ACC112 (cell line): ENCODE data around the gene TPPP3.
"Not testable (repeated sequence)": the region's sequence is repeated elsewhere in the genome, so short reads cannot be mapped to it uniquely, and the experiment has no call there.

Experiments used
- H2AFZ ChIP-seq: fragments of 200-600 bp; sonication (generic); one replicate; pipeline ENCODE4 v1.6.0; 2017; ENCODE audit warnings: antibody characterized with exemption, low read length; ENCODE audit not compliant: unreplicated experiment
- H3K27ac ChIP-seq: fragments of 200-600 bp; sonication (generic); 2 replicates; pipeline ENCODE4 v1.5.1; 2014; ENCODE audit warnings: low read depth, mild to moderate bottlenecking, antibody characterized with exemption, low read length, moderate library complexity
- H3K27me3 ChIP-seq: fragments of 200-600 bp; sonication (generic); 2 replicates; pipeline ENCODE4 v1.6.1; 2014; ENCODE audit warnings: mild to moderate bottlenecking, antibody characterized with exemption, low read length, moderate library complexity, mixed read lengths; ENCODE audit not compliant: insufficient read depth
- H3K36me3 ChIP-seq: fragments of 200-600 bp; sonication (generic); 2 replicates; pipeline ENCODE4 v1.6.1; 2016; ENCODE audit warnings: mild to moderate bottlenecking, antibody characterized with exemption, low read length, moderate library complexity, mixed read lengths; ENCODE audit not compliant: insufficient read depth
- H3K4me1 ChIP-seq: fragments of 200-600 bp; sonication (generic); one replicate; pipeline ENCODE4 v1.6.1; 2016; ENCODE audit warnings: low read length, mixed read lengths; ENCODE audit not compliant: insufficient read depth, unreplicated experiment, control insufficient read depth
- H3K4me3 ChIP-seq: fragments of 200-600 bp; sonication (generic); 2 replicates; pipeline ENCODE4 v1.5.1; 2014; ENCODE audit warnings: mild to moderate bottlenecking, low read depth, low read length
- H3K79me2 ChIP-seq: fragments of 200-600 bp; sonication (generic); one replicate; pipeline ENCODE4 v1.6.0; 2016; ENCODE audit warnings: low read length; ENCODE audit not compliant: control insufficient read depth, unreplicated experiment, insufficient read depth

The TPPP3 gene

DNA sequence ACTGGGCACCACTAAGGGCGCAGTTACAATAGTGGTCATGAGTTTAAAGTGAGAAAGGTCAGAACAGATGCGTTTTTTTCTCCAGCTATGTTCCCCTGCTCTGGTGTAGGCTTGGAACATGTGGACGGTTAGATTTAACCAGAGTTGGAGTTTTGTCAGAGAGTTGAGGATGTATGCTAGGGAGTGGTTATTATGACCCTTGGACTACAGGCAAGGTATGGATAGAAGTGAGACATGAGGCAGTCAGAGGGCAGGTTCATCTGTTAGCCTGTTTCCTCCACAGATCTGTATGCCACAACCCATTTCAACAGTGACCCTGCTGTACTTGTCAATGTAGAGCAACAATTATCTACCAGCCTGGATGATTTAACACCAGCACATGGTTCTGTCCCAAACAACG, 22.6 kb downstream of the TPPP3 start:
- H3K27me3 ChIP-seq = peaks cover 41% of the 10 kb centered on the region
- H3K4me3 ChIP-seq = no peak overlapping the region
- no peak overlapping the region for H3K27ac ChIP-seq
- no peak overlapping the region for H2AFZ ChIP-seq
- no peaks in the 10 kb centered on the region for H3K36me3 ChIP-seq
- H3K4me1 ChIP-seq = no peaks in the 10 kb centered on the region
- H3K79me2 ChIP-seq = no peaks in the 10 kb centered on the region

DNA sequence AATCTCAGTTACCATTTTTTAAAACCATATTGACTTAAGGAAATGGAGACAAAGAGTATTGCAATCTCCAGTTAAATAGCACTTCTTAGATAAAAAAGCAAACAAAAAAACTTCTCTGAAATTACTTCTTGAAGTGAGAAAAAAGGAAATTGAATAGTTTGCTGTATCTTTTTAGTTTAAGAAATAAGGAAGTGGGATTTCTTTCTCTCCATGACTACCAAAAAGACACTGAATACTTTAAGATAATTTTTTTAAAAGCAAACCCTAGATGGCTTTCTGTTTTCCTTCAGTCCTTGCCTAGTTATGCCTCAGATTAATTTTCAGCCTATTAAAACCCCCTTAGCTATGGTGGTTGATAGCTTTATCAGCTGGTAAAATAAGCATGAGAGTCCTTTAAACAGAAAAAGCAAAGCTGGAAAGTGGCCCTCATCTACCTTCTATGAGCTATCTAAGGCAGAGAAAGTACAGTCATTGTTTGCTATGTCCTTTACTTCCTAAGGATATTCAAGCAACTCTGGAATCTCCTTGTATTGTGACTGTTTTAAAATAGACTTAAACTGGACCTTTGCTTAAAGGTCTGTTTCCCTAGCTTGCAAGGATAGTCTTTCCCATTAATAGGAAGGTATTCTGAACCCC, 28.6 kb downstream of the TPPP3 start:
- no peak overlapping the region for H3K4me3 ChIP-seq
- H2AFZ ChIP-seq = no peak overlapping the region
- H3K27me3 ChIP-seq = peaks cover 55% of the 10 kb centered on the region

GRCh38 chr16:67361038-67361437, 32.3 kb downstream of the TPPP3 start:
- Histone ChIP-seq H3K4me1 (no peaks in the 10 kb centered on the region), H3K36me3 (no peaks in the 10 kb centered on the region), H3K27ac (no peak overlapping the region), H3K4me3 (no peak overlapping the region), H3K27me3 (peaks cover 22% of the 10 kb centered on the region), H3K79me2 (no peaks in the 10 kb centered on the region), H2AFZ (no peak overlapping the region)

More for the DNA sequence above, 28.6 kb downstream of the TPPP3 start:
- Histone ChIP-seq H3K36me3 (no peaks in the 10 kb centered on the region), H3K4me1 (no peaks in the 10 kb centered on the region), H3K79me2 (no peaks in the 10 kb centered on the region), H3K27ac (no peak overlapping the region)

DNA sequence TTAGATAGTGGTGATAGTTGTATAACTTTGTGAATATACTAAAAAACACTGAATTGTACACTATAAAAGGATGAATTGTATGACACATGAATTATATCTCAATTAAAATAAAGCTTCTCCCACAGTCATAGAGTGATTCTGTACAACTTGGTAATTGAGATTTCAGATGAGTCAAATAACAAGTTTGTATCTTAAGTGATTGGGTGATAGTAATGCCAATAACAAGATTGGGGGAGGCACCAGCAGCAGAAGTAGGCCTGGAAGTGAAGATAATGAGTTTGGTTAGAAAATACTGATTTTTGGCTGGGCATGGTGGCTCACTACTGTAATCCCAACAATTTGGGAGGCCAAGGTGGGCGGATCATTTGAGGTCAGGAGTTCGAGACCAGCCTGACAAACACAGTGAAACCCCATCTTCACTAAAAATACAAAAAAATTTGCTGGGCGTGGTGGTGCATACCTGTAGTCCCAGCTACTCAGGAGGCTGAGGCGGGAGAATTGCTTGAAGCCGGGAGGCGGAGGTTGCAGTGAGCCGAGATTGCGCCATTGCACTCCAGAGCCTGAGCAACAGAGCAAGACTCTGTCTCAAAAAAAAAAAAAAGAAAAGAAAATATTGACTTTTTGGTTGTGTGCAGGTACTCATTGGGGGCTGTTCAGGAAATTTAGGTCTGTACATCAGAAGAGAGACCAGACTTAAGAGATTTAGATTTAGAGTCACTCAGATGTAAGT, 33.6 kb downstream of the TPPP3 start:
- H3K4me3 ChIP-seq, H3K79me2 ChIP-seq, H3K36me3 ChIP-seq, H3K27ac ChIP-seq, H2AFZ ChIP-seq, H3K4me1 ChIP-seq: not testable (repeated sequence)
- peaks cover 15% of the 10 kb centered on the region for H3K27me3 ChIP-seq

DNA sequence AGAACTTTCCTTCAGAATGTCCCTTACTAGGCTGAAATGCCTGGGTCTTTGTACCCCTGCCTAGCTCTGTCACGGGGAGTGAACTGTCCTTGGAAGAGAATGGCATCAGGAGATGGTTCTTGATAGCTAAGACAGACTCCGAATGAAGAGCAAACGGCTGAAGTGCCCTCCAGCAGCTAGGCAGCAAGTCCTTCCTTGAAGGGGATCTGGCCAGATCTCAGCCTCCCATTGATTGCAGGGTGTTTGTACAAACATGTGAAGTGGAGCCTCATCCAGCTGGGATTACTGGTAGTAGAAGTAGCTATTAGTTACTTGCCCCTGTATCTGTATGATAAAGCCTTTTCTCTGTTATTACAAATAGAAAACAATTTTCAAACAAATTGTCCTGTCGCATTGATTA, 35.7 kb downstream of the TPPP3 start:
- Histone ChIP-seq H3K27ac (no peak overlapping the region), H3K4me1 (no peaks in the 10 kb centered on the region), H3K4me3 (no peak overlapping the region), H3K36me3 (no peaks in the 10 kb centered on the region), H2AFZ (no peak overlapping the region), H3K79me2 (no peaks in the 10 kb centered on the region), H3K27me3 (no peaks in the 10 kb centered on the region)

DNA sequence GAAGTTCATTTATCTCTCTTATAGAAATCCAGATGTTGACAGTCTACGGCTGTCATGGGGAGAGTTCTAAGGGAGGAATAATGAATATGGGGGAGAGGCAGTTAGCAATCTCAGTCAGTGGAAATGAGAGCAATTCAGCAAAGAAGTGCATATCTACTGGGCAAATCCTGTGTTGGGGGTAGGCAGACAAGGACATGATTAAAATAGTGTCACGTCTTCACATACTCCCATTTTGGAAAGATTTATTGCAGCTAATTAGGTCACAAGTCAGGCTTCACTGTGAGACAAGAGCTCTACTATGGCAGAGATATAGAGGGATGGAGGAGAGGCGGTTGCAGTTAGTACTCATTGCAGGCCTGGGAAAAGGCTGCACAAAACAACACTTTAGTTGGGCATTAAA, 36.9 kb downstream of the TPPP3 start:
- H3K79me2 ChIP-seq = no peaks in the 10 kb centered on the region
- no peak overlapping the region for H3K4me3 ChIP-seq

DNA sequence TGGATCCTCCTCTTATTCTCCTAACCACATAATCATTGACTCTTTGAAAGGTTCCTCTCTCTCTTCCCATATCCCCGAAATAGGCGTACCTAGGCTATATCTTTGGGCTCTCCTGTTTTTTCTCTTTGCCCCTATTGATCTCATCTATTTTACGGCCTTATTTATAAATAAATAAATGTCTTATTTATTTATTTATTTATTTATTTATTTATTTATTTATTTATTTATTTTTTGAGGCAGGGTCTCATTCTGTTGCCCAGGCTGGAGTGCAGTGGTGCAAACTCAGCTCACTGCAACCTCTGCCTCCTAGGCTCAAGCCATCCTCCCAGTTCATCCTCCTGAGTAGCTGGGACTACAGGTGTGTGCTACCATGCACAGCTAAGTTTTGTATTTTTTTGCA, 40.8 kb downstream of the TPPP3 start:
- not testable (repeated sequence) for H3K79me2 ChIP-seq, H3K4me1 ChIP-seq, H3K36me3 ChIP-seq, H2AFZ ChIP-seq, H3K27ac ChIP-seq, H3K27me3 ChIP-seq, H3K4me3 ChIP-seq

More for the DNA sequence above, 36.9 kb downstream of the TPPP3 start:
- Histone ChIP-seq H3K4me1 (no peaks in the 10 kb centered on the region), H2AFZ (no peak overlapping the region), H3K27ac (no peak overlapping the region), H3K36me3 (no peaks in the 10 kb centered on the region), H3K27me3 (no peaks in the 10 kb centered on the region)

DNA sequence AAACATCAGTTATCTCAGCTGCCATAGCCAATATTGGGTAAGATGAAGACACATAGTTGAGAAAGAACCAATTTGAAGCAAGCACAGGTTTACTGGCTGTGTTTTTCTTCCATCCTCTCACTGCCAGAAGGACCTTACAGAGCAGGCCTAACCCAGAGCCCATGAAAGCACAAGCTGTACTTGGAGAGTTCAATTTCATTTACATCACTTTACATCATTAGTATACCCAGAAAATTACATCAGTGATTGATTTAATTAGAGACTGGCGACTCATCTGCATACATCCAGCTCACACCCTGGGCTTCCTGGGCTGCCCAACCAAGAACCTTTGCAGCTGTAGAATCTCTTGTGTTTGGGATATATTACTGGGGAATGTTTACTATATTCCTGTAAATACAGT, 43.0 kb downstream of the TPPP3 start:
- no peak overlapping the region for H3K27ac ChIP-seq
- no peaks in the 10 kb centered on the region for H3K27me3 ChIP-seq
- H3K4me1 ChIP-seq = no peaks in the 10 kb centered on the region
- H3K4me3 ChIP-seq = no peak overlapping the region
- H3K36me3 ChIP-seq = no peaks in the 10 kb centered on the region
- no peaks in the 10 kb centered on the region for H3K79me2 ChIP-seq
- no peak overlapping the region for H2AFZ ChIP-seq

DNA sequence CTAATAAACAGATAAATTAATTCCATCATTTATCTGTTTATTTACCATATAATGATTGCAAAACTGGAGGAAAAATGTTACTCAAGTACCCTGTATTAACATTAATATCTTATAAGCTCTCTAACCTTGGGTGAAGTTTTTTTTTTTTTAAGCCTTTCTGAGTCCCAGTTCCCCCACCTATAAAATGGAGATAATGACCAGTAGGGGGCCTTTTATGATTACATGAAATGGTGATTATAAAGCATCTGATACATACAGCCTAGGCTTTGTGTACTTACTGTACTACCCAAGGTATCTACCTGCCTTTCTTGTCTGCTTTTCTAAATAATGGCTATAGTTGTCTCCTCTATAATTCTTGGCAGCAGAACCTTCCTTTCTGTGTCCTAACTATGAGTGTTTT, 44.1 kb downstream of the TPPP3 start:
- no peak overlapping the region for H2AFZ ChIP-seq
- no peaks in the 10 kb centered on the region for H3K27me3 ChIP-seq
- H3K27ac ChIP-seq = no peak overlapping the region
- H3K36me3 ChIP-seq = no peaks in the 10 kb centered on the region
- no peaks in the 10 kb centered on the region for H3K79me2 ChIP-seq
- no peaks in the 10 kb centered on the region for H3K4me1 ChIP-seq
- no peak overlapping the region for H3K4me3 ChIP-seq

DNA sequence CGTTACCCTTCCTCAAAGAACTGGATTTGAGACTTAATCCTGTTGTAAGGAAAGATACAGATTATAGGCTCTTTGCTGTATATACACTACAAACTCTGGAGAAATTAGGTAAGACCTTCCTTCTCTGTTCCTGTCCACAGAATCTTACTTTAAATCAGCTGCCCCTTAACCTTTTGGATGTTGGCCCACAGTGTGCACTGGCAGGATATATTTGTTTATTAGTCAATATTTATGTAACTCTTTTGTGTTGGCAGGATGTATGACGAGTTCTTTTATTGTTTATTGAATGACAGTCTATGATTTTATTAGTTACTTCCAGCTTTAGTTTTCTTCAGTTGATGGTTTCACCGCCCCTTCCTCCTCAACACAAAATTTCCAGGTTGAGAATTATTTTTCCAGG, 47.0 kb downstream of the TPPP3 start:
- Histone ChIP-seq H3K79me2 (no peaks in the 10 kb centered on the region), H3K4me1 (no peaks in the 10 kb centered on the region), H3K27me3 (no peaks in the 10 kb centered on the region), H3K4me3 (no peak overlapping the region), H2AFZ (no peak overlapping the region), H3K36me3 (no peaks in the 10 kb centered on the region), H3K27ac (no peak overlapping the region)

GRCh38 chr16:67345401-67345800, 47.9 kb downstream of the TPPP3 start:
- no peak overlapping the region for H3K27ac ChIP-seq

More at GRCh38 chr16:67345401-67345800, 47.9 kb downstream of the TPPP3 start:
- H3K27me3 ChIP-seq = no peaks in the 10 kb centered on the region
- H3K4me3 ChIP-seq = no peak overlapping the region
- no peaks in the 10 kb centered on the region for H3K36me3 ChIP-seq
- H3K4me1 ChIP-seq = no peaks in the 10 kb centered on the region
- H3K79me2 ChIP-seq = no peaks in the 10 kb centered on the region
- H2AFZ ChIP-seq = no peak overlapping the region
